Endothelial cell of umbilical vein (primary cell): ENCODE measurements around the gene GHITM.

Source experiments
- CTCF ChIP-seq, 2 donors: IDR thresholded peaks; 1 replicate in 1 of 2; 2 replicates in 1 of 2; pipeline ENCODE4 v1.5.1; 2011; ENCODE audit warnings: low read length in 2 of 2, mild to moderate bottlenecking in 2 of 2, moderate library complexity in 2 of 2, control low read depth in 1 of 2, inconsistent platforms in 1 of 2, low read depth in 1 of 2; ENCODE audit not compliant: insufficient read depth in 1 of 2; ENCODE audit errors: extremely low read depth in 1 of 2
- JUN ChIP-seq: IDR thresholded peaks from 2 replicates; pipeline ENCODE4 v1.6.1; 2011; ENCODE audit warnings: borderline replicate concordance, low read depth; ENCODE audit not compliant: insufficient read length, insufficient read depth
- MAX ChIP-seq: IDR thresholded peaks from 2 replicates; pipeline ENCODE4 v1.6.1; 2011; ENCODE audit not compliant: insufficient read depth, insufficient read length
- POLR2A ChIP-seq: IDR thresholded peaks from 2 replicates; pipeline ENCODE4 v1.6.1; 2012; ENCODE audit warnings: low read depth, mild to moderate bottlenecking, control low read depth, low read length

- TF ChIP-seq CTCF (IDR thresholded peaks at IDR 0.05; ENCODE audit: extremely low read depth in 1 of 2, insufficient read depth in 1 of 2, low read depth in 1 of 2, low read length in 2 of 2) (no peak), MAX (no peak), POLR2A (no peak), JUN (no peak)
Observed at GRCh38 chr10:84108797-84109196, 30.5 kb upstream of the GHITM start.
